MM.1S (cell line): ENCODE data around the gene ASIC2.

Experiments used
- DNase-seq: peaks from one replicate; pipeline ENCODE4 v3.0.0-alpha.2; 2015
- H2AFZ ChIP-seq: fragments of 300-600 bp; sonication (generic); 2 replicates; pipeline ENCODE4 v1.6.0; 2016; ENCODE audit warnings: antibody characterized with exemption, low read length
- H3F3A ChIP-seq: fragments of 300-600 bp; sonication (generic); 2 replicates; pipeline ENCODE4 v1.6.1; 2016; ENCODE audit warnings: mild to moderate bottlenecking, antibody characterized with exemption, low read length, moderate library complexity, mixed read lengths; ENCODE audit not compliant: insufficient read depth
- H3K27ac ChIP-seq: fragments of 300-600 bp; sonication (generic); 2 replicates; pipeline ENCODE4 v1.5.1; 2016; ENCODE audit warnings: mild to moderate bottlenecking, low read length
- H3K27me3 ChIP-seq: fragments of 300-600 bp; sonication (generic); replicated peaks from 2 replicates; pipeline ENCODE4 v1.6.0; 2016; ENCODE audit warnings: low read length; ENCODE audit not compliant: insufficient read depth
- H3K36me3 ChIP-seq: fragments of 300-600 bp; sonication (generic); replicated peaks from 2 replicates; pipeline ENCODE4 v1.6.1; 2016; ENCODE audit warnings: mild to moderate bottlenecking, low read length, mixed read lengths; ENCODE audit not compliant: insufficient read depth
- H3K4me1 ChIP-seq: fragments of 300-600 bp; sonication (generic); 2 replicates; pipeline ENCODE4 v1.6.1; 2016; ENCODE audit warnings: low read length, mixed read lengths
- H3K4me2 ChIP-seq: fragments of 300-600 bp; sonication (generic); 2 replicates; pipeline ENCODE4 v1.6.0; 2016; ENCODE audit warnings: low read depth, low read length
- H3K4me3 ChIP-seq: fragments of 300-600 bp; sonication (generic); 2 replicates; pipeline ENCODE4 v1.5.1; 2016; ENCODE audit warnings: low read length, mixed read lengths
- H3K79me2 ChIP-seq: fragments of 300-600 bp; sonication (generic); 2 replicates; pipeline ENCODE4 v1.6.1; 2016; ENCODE audit warnings: mixed run types, low read length, mixed read lengths
- H3K9ac ChIP-seq: fragments of 300-600 bp; sonication (generic); 2 replicates; pipeline ENCODE4 v1.6.1; 2016; ENCODE audit warnings: low read length, mixed read lengths
- H3K9me2 ChIP-seq: fragments of 300-600 bp; sonication (generic); replicated peaks from 2 replicates; pipeline ENCODE4 v1.6.1; 2016; ENCODE audit warnings: mild to moderate bottlenecking, low read length, mixed read lengths; ENCODE audit not compliant: insufficient read depth
- H3K9me3 ChIP-seq: fragments of 300-600 bp; sonication (generic); replicated peaks from 2 replicates; pipeline ENCODE4 v1.6.1; 2016; ENCODE audit warnings: mild to moderate bottlenecking, low read length, mixed read lengths; ENCODE audit not compliant: insufficient read depth
- H4K20me1 ChIP-seq: fragments of 300-600 bp; sonication (generic); 2 replicates; pipeline ENCODE4 v1.6.1; 2016; ENCODE audit warnings: mild to moderate bottlenecking, low read length, moderate library complexity, mixed read lengths; ENCODE audit not compliant: insufficient read depth
- EZH2 ChIP-seq: fragments of 300-600 bp; sonication (generic); optimal IDR thresholded peaks from 2 replicates; pipeline ENCODE3; 2017; ENCODE audit warnings: low read depth, mild to moderate bottlenecking, antibody characterized with exemption, low read length, mixed read lengths
- EZH2phosphoT487 ChIP-seq: fragments of 300-600 bp; sonication (generic); IDR thresholded peaks from 2 replicates; pipeline ENCODE4 v1.6.1; 2018; ENCODE audit warnings: antibody characterized with exemption, low read length
- TF ChIP-seq, protein P1 (sequence below): fragments of 300-600 bp; sonication (generic); IDR thresholded peaks from 2 replicates; pipeline ENCODE4 v1.5.1; 2016; ENCODE audit warnings: antibody characterized with exemption, low read length, mixed read lengths

Gene ASIC2

DNA sequence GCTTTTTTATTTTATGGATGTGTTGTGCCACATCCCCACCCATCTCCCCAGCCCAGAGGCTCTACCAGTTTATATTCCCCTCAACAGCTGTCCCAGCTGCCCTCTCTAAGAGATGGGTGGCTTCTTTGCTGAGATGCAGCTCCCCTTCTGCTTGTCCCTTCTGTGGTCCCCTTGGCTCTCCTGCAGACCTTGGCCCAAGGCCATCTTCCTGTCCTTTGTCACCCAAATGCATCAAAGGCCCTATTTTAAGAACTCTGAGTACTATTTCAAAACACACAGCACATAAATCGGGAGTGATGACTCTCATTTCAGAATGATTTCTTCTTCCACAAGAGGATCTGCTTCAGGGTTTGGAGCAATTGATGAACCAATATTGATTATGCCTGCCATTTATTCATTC lies 216.1 kb downstream of the ASIC2 start:
- Histone ChIP-seq H3K9ac (no peak overlapping the region), H3K27ac (no peak overlapping the region), H3K79me2 (no peaks in the 10 kb centered on the region), H3K4me2 (no peak overlapping the region), H3K27me3 (no peaks in the 10 kb centered on the region), H3K9me3 (no peaks in the 10 kb centered on the region), H3K9me2 (no peaks in the 10 kb centered on the region), H3K4me1 (no peaks in the 10 kb centered on the region), H3K36me3 (no peaks in the 10 kb centered on the region), H4K20me1 (no peaks in the 10 kb centered on the region), H2AFZ (no peak overlapping the region), H3F3A (no peaks in the 10 kb centered on the region), H3K4me3 (no peak overlapping the region)
- TF ChIP-seq, protein P1, sequence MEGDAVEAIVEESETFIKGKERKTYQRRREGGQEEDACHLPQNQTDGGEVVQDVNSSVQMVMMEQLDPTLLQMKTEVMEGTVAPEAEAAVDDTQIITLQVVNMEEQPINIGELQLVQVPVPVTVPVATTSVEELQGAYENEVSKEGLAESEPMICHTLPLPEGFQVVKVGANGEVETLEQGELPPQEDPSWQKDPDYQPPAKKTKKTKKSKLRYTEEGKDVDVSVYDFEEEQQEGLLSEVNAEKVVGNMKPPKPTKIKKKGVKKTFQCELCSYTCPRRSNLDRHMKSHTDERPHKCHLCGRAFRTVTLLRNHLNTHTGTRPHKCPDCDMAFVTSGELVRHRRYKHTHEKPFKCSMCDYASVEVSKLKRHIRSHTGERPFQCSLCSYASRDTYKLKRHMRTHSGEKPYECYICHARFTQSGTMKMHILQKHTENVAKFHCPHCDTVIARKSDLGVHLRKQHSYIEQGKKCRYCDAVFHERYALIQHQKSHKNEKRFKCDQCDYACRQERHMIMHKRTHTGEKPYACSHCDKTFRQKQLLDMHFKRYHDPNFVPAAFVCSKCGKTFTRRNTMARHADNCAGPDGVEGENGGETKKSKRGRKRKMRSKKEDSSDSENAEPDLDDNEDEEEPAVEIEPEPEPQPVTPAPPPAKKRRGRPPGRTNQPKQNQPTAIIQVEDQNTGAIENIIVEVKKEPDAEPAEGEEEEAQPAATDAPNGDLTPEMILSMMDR = no peak
- TF ChIP-seq EZH2 (no peak), EZH2phosphoT487 (no peak)
- DNase-seq = no peak

DNA sequence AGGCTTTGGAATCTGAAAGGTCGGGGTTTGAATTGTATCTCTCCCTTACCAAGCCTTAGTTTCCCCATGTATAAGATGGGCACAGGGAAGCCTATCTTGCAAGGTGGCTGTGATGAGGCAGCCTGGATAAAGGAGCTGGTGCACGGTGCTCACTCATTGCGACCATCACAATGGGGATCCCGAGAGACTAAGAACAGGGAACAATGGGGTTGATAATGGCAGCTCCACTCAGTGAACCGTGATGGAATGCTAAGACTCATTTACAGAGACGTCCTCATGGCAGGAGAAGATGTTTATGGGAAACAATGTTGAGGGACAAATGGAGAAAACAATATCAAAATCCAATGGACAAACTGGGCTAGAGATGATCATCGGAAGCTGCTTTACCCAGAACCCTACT lies 219.7 kb downstream of the ASIC2 start:
- no peak overlapping the region for H3K27ac ChIP-seq
- no peak overlapping the region for H3K9ac ChIP-seq
- no peaks in the 10 kb centered on the region for H3K79me2 ChIP-seq
- H2AFZ ChIP-seq = no peak overlapping the region
- H3K27me3 ChIP-seq = no peaks in the 10 kb centered on the region
- H4K20me1 ChIP-seq = no peaks in the 10 kb centered on the region
- no peaks in the 10 kb centered on the region for H3F3A ChIP-seq
- no peak overlapping the region for H3K4me3 ChIP-seq
- H3K9me3 ChIP-seq = no peaks in the 10 kb centered on the region
- no peak overlapping the region for H3K4me2 ChIP-seq
- no peaks in the 10 kb centered on the region for H3K36me3 ChIP-seq
- no peaks in the 10 kb centered on the region for H3K4me1 ChIP-seq
- TF ChIP-seq, protein P1 = no peak
- no peak for DNase-seq
- H3K9me2 ChIP-seq = no peaks in the 10 kb centered on the region

DNA sequence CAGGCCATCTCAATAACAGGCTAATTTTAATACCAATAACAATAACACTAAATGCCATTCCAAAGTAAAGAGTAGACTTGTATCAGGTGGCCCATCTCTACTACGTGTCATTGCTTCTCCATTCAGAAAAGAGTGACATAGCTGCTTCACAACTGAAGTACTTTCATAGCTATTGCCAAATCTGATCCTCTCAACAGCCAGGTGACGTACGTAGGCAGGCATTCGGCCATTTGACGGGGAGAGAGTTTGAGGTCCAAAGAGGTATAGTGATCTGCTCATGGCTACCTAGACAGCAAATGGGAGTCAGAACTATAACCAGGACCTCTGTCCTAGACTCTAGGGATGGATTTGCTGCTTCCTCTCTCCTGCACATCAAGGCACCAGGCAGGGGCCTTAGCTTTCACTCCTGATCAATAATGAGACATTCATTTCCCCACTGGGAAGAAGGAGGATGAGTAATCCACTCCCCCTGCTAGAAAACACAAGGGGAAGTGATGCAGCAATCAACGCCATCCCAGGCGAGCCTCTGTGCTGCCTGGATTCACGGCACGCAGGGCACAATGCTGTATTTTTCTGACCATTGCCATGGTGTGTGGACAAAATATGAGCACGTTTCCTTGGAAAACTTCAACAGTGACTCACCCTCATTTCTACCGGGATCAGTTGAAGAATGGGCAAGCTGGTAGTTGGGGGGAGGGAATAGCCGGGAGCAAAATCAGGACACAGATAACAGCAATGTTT lies 220.5 kb downstream of the ASIC2 start:
- H3K79me2 ChIP-seq = no peaks in the 10 kb centered on the region
- DNase-seq = no peak
- H3K4me2 ChIP-seq = no peak overlapping the region
- no peaks in the 10 kb centered on the region for H3K36me3 ChIP-seq
- no peak overlapping the region for H3K27ac ChIP-seq
- H3K9ac ChIP-seq = no peak overlapping the region
- H3K9me3 ChIP-seq = no peaks in the 10 kb centered on the region
- no peak overlapping the region for H3K4me3 ChIP-seq
- H3F3A ChIP-seq = no peaks in the 10 kb centered on the region
- no peaks in the 10 kb centered on the region for H3K27me3 ChIP-seq
- H3K9me2 ChIP-seq = no peaks in the 10 kb centered on the region
- no peaks in the 10 kb centered on the region for H4K20me1 ChIP-seq
- no peaks in the 10 kb centered on the region for H3K4me1 ChIP-seq
- TF ChIP-seq EZH2 = no peak
- TF ChIP-seq EZH2phosphoT487 = no peak
- TF ChIP-seq, protein P1 = no peak
- H2AFZ ChIP-seq = no peak overlapping the region
